ENCODE data around the gene PRKACB.
"Not testable (repeated sequence)": the region's sequence is repeated elsewhere in the genome, so short reads cannot be mapped to it uniquely, and the experiment has no call there.

The PRKACB gene

GRCh38 chr1:84206375-84206774 is 62.3 kb downstream of the PRKACB start:
- FAIRE-seq, result no peak
- DNase-seq (ENCODE audit: extremely low spot score, insufficient read length, low read depth), result no peak

- FAIRE-seq (no peak), DNase-seq (ENCODE audit: extremely low spot score, insufficient read length, low read depth) (no peak)
Measured at GRCh38 chr1:84208935-84209334, 64.9 kb downstream of the PRKACB start.

GRCh38 chr1:84214115-84214956 is 70.3 kb downstream of the PRKACB start:
- DNase-seq (ENCODE audit: extremely low spot score, insufficient read length, low read depth) (no peak), FAIRE-seq (no peak)

GRCh38 chr1:84217239-84217638 is 73.2 kb downstream of the PRKACB start:
- FAIRE-seq (no peak), DNase-seq (ENCODE audit: extremely low spot score, insufficient read length, low read depth) (no peak)

- DNase-seq (ENCODE audit: extremely low spot score, insufficient read length, low read depth), result no peak
- FAIRE-seq, result no peak
Measured at GRCh38 chr1:84223751-84224432, 79.8 kb downstream of the PRKACB start.

GRCh38 chr1:84224905-84225304 is 80.8 kb downstream of the PRKACB start:
- DNase-seq (ENCODE audit: extremely low spot score, insufficient read length, low read depth) (no peak), FAIRE-seq (no peak)

- no peak for DNase-seq (ENCODE audit: extremely low spot score, insufficient read length, low read depth)
- no peak for FAIRE-seq
Measured at GRCh38 chr1:84225646-84226045, 81.6 kb downstream of the PRKACB start.

- DNase-seq (ENCODE audit: extremely low spot score, insufficient read length, low read depth); FAIRE-seq: not testable (repeated sequence)
Measured at GRCh38 chr1:84232676-84233075, 88.6 kb downstream of the PRKACB start.

GRCh38 chr1:84236256-84236655 is 92.2 kb downstream of the PRKACB start:
- no peak for DNase-seq (ENCODE audit: extremely low spot score, insufficient read length, low read depth)
- no peak for FAIRE-seq

GRCh38 chr1:84242641-84243040 is 98.6 kb downstream of the PRKACB start:
- DNase-seq (ENCODE audit: extremely low spot score, insufficient read length, low read depth) (no peak), FAIRE-seq (no peak)

GRCh38 chr1:84245563-84245962 is 101.5 kb downstream of the PRKACB start:
- FAIRE-seq, result no peak
- no peak for DNase-seq (ENCODE audit: extremely low spot score, insufficient read length, low read depth)

- no peak for FAIRE-seq
- DNase-seq (ENCODE audit: extremely low spot score, insufficient read length, low read depth), result no peak
Measured at GRCh38 chr1:84246213-84246612, 102.1 kb downstream of the PRKACB start.

- FAIRE-seq (no peak), DNase-seq (ENCODE audit: extremely low spot score, insufficient read length, low read depth) (no peak)
Measured at GRCh38 chr1:84247425-84248220, 103.6 kb downstream of the PRKACB start.

GRCh38 chr1:84250668-84251067 is 106.6 kb downstream of the PRKACB start:
- no peak for DNase-seq (ENCODE audit: extremely low spot score, insufficient read length, low read depth)
- FAIRE-seq, result no peak

GRCh38 chr1:84253036-84253435 is 109.0 kb downstream of the PRKACB start:
- no peak for FAIRE-seq
- DNase-seq (ENCODE audit: extremely low spot score, insufficient read length, low read depth), result no peak

GRCh38 chr1:84253891-84254290 is 109.8 kb downstream of the PRKACB start:
- DNase-seq (ENCODE audit: extremely low spot score, insufficient read length, low read depth) (no peak), FAIRE-seq (no peak)

GRCh38 chr1:84254703-84255238 is 110.7 kb downstream of the PRKACB start:
- DNase-seq (ENCODE audit: extremely low spot score, insufficient read length, low read depth), result no peak
- FAIRE-seq, result no peak

GRCh38 chr1:84255582-84255981 is 111.5 kb downstream of the PRKACB start:
- FAIRE-seq (no peak), DNase-seq (ENCODE audit: extremely low spot score, insufficient read length, low read depth) (no peak)

GRCh38 chr1:84257617-84258016 is 113.5 kb downstream of the PRKACB start:
- FAIRE-seq, result no peak
- no peak for DNase-seq (ENCODE audit: extremely low spot score, insufficient read length, low read depth)

- FAIRE-seq (no peak), DNase-seq (ENCODE audit: extremely low spot score, insufficient read length, low read depth) (no peak)
Measured at GRCh38 chr1:84259376-84259775, 115.3 kb downstream of the PRKACB start.

Data from GM18507 (cell line).